Measurements from ENCODE around the gene AMOTL1. TPM values are rescaled to one million over a fixed set of nuclear protein-coding genes. Genes with fewer than 3 reads are reported as not detected.

AMOTL1 gene
- total RNA-seq, result 100 to 1,000 TPM; 150 to 393 (median 244) TPM

GRCh38 chr11:94767701-94768601 is at the start of gene AMOTL1:
TSS of gene AMOTL1 (plus strand) at chr11:94768356. CDS start at chr11:94768512, 156 bp downstream.
- H3K4me3 ChIP-seq, result peak within 1 kb of the TSS; percentile 91 to 97 (median 94)
- peak; percentile 45 to 69 for ATAC-seq
- no peaks in the 10 kb centered on the region for H3K9me3 ChIP-seq
- intact Hi-C loops (cut with DNase I; ENCODE audit: low total_unique reads) (loop anchor here (2.0 to 10.0 kb wide), 4 partner anchors 27 to 327 kb away; no protein-coding TSS in a partner anchor), in situ Hi-C loops (cut with MboI; ENCODE audit: low sequenced_read_pairs in 4 of 4) (loop anchor here in 3 of 4 donors (10.0 to 25.0 kb wide), 2 partner anchors 143 to 319 kb away; partner anchors contain the start of gene ENDOD1 (in 1 of the 3))
- H3K27ac ChIP-seq, result peak within 1 kb of the TSS; percentile 96 to 98 (median 98)
- no peaks in the 10 kb centered on the region for H3K36me3 ChIP-seq
- no peaks in the 10 kb centered on the region for H3K27me3 ChIP-seq
- peaks cover 35 to 46% of the 10 kb centered on the region in 2 donors for H3K4me1 ChIP-seq
- peak; percentile 90 for DNase-seq
- TF ChIP-seq POLR2A (IDR thresholded peaks at IDR 0.05) (peak; percentile 83 to 93), CTCF (IDR thresholded peaks at IDR 0.05 in 4 of 5, conservative IDR thresholded peaks at IDR 0.05 in 1 of 5) (peak in 2 of 5 experiments; percentile 12 to 23)

GRCh38 chr11:94719876-94720275 is 48.3 kb upstream of the AMOTL1 start:
- TF ChIP-seq CTCF (IDR thresholded peaks at IDR 0.05 in 4 of 5, conservative IDR thresholded peaks at IDR 0.05 in 1 of 5) (no peak), POLR2A (IDR thresholded peaks at IDR 0.05) (no peak)
- Histone ChIP-seq H3K4me1 (peaks cover 28 to 32% of the 10 kb centered on the region in 2 donors), H3K27me3 (no peaks in the 10 kb centered on the region), H3K36me3 (no peaks in the 10 kb centered on the region), H3K9me3 (no peaks in the 10 kb centered on the region), H3K4me3 (no peak overlapping the region), H3K27ac (peak overlapping the region; percentile 12 to 71 (median 66))
- ATAC-seq (peak in 1 of 2 donors; percentile 21), DNase-seq (no peak)
- in situ Hi-C loops (cut with MboI; ENCODE audit: low sequenced_read_pairs in 4 of 4), result no loop called here
- intact Hi-C loops (cut with DNase I; ENCODE audit: low total_unique reads), result no loop called here

GRCh38 chr11:94721565-94722292 is 46.4 kb upstream of the AMOTL1 start:
- ATAC-seq (peak; percentile 91 to 94), DNase-seq (peak; percentile 37 to 64)
- Histone ChIP-seq H3K36me3 (no peaks in the 10 kb centered on the region), H3K4me3 (no peak overlapping the region), H3K27ac (peak overlapping the region; percentile 23 to 69 (median 66)), H3K4me1 (peaks cover 28 to 33% of the 10 kb centered on the region in 2 donors), H3K27me3 (no peaks in the 10 kb centered on the region), H3K9me3 (no peaks in the 10 kb centered on the region)
- in situ Hi-C loops (cut with MboI; ENCODE audit: low sequenced_read_pairs in 4 of 4) (no loop called here), intact Hi-C loops (cut with DNase I; ENCODE audit: low total_unique reads) (no loop called here)
- TF ChIP-seq POLR2A (IDR thresholded peaks at IDR 0.05), result no peak
- no peak for TF ChIP-seq CTCF (IDR thresholded peaks at IDR 0.05 in 4 of 5, conservative IDR thresholded peaks at IDR 0.05 in 1 of 5)

- Histone ChIP-seq H3K27ac (no peak overlapping the region), H3K4me3 (no peak overlapping the region), H3K9me3 (no peaks in the 10 kb centered on the region), H3K36me3 (no peaks in the 10 kb centered on the region), H3K4me1 (peaks cover 28 to 33% of the 10 kb centered on the region in 2 donors), H3K27me3 (no peaks in the 10 kb centered on the region)
- intact Hi-C loops (cut with DNase I; ENCODE audit: low total_unique reads) (no loop called here), in situ Hi-C loops (cut with MboI; ENCODE audit: low sequenced_read_pairs in 4 of 4) (no loop called here)
- DNase-seq, result no peak
- no peak for ATAC-seq
- no peak for TF ChIP-seq CTCF (IDR thresholded peaks at IDR 0.05 in 4 of 5, conservative IDR thresholded peaks at IDR 0.05 in 1 of 5)
- no peak for TF ChIP-seq POLR2A (IDR thresholded peaks at IDR 0.05)
Measured at GRCh38 chr11:94722735-94723134, 45.4 kb upstream of the AMOTL1 start.
